Measurements from ENCODE around the gene FNDC11.

- TF ChIP-seq POLR2A (IDR thresholded peaks at IDR 0.05), result no peak
- no peak for TF ChIP-seq CTCF (IDR thresholded peaks at IDR 0.05)
These were observed 25.2 kb downstream of the FNDC11 start for GRCh38 chr20:63579017-63579694.
